ENCODE measurements around the gene RAI14.
"Not testable (repeated sequence)": the region's sequence is repeated elsewhere in the genome, so short reads cannot be mapped to it uniquely, and the experiment has no call there.

Gene RAI14

GRCh38 chr5:34774139-34774538, 118.0 kb downstream of the RAI14 start:
- no peak for DNase-seq (ENCODE audit: low read depth)
- no peak overlapping the region for H3K4me3 ChIP-seq (ENCODE audit: low read depth, low read length)
- TF ChIP-seq, protein P1, sequence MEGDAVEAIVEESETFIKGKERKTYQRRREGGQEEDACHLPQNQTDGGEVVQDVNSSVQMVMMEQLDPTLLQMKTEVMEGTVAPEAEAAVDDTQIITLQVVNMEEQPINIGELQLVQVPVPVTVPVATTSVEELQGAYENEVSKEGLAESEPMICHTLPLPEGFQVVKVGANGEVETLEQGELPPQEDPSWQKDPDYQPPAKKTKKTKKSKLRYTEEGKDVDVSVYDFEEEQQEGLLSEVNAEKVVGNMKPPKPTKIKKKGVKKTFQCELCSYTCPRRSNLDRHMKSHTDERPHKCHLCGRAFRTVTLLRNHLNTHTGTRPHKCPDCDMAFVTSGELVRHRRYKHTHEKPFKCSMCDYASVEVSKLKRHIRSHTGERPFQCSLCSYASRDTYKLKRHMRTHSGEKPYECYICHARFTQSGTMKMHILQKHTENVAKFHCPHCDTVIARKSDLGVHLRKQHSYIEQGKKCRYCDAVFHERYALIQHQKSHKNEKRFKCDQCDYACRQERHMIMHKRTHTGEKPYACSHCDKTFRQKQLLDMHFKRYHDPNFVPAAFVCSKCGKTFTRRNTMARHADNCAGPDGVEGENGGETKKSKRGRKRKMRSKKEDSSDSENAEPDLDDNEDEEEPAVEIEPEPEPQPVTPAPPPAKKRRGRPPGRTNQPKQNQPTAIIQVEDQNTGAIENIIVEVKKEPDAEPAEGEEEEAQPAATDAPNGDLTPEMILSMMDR (IDR thresholded peaks at IDR 0.05; ENCODE audit: insufficient read depth, low read depth, low read length, missing control alignments): no peak

DNA sequence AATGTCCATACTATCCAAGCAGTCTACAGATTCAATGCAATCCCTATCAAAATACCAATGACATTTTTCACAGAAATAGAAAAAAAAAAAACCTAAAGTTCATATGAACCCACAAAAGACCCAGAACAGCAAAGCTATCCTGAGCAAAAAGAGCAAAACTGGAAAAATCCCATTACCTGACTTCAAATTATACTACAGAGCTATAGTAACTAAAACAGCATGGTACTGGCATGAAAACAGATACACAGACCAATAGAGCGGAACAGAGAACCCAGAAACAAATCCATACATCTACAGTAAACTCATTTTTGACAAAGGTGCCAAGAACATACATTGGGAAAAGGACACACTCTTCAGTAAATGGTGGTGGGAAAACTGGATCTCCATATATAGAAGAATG, 118.5 kb downstream of the RAI14 start:
- DNase-seq (ENCODE audit: low read depth); H3K4me3 ChIP-seq (ENCODE audit: low read depth, low read length): not testable (repeated sequence)

GRCh38 chr5:34775886-34776285, 119.8 kb downstream of the RAI14 start:
- TF ChIP-seq, protein P1 (IDR thresholded peaks at IDR 0.05; ENCODE audit: insufficient read depth, low read depth, low read length, missing control alignments): no peak
- no peak overlapping the region for H3K4me3 ChIP-seq (ENCODE audit: low read depth, low read length)
- no peak for DNase-seq (ENCODE audit: low read depth)

- DNase-seq (ENCODE audit: low read depth): no peak
- TF ChIP-seq, protein P1 (IDR thresholded peaks at IDR 0.05; ENCODE audit: insufficient read depth, low read depth, low read length, missing control alignments): no peak
- H3K4me3 ChIP-seq (ENCODE audit: low read depth, low read length): no peak overlapping the region
Measured at GRCh38 chr5:34778091-34778850, 122.1 kb downstream of the RAI14 start.

DNA sequence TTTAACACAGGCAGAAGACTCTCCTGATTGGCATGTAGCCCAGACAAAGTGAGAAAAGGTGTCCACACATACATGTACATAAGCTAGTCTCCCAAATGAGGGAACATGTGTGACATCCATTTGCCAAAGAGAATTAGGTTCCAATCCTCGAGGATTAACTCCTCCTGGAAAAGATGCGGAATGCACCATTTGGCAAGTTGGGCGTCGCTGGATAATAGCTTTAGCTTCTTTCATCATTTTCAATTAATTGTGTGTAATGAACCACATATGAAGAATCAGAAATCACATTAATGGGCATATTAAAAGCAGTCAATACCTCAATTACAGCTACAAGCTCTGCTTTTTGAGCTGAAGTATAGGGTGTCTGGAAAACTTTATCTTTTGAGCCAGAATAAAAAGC, 127.8 kb downstream of the RAI14 start:
- not testable (repeated sequence) for DNase-seq (ENCODE audit: low read depth); H3K4me3 ChIP-seq (ENCODE audit: low read depth, low read length)

- TF ChIP-seq, protein P1 (IDR thresholded peaks at IDR 0.05; ENCODE audit: insufficient read depth, low read depth, low read length, missing control alignments): no peak
- no peak for DNase-seq (ENCODE audit: low read depth)
- no peak overlapping the region for H3K4me3 ChIP-seq (ENCODE audit: low read depth, low read length)
Measured at GRCh38 chr5:34787035-34787434, 130.9 kb downstream of the RAI14 start.

DNA sequence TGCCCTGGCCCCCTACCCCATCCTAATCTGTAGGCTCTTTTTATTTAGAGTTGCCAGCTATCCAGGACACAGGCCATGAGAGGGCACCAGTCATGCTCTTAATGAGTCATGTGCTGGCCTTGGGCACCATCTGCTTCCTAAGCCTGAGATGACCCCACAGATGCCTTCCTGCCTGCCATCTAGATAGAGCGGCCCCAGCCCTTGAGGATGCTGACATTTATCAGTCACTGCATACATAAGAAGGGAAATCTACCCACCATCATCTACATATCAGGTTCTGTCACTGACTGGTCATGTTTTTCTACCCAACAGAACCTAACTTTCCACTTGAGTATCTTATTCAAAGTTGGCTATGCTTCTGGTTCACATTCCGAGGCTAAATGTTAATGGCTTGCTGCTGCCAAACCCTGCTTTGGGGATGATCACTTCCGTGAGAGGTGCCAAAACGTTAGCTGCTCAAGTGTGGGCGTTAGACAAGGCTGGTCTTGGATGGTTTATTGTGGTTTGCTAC, 132.9 kb downstream of the RAI14 start:
- TF ChIP-seq, protein P1 (IDR thresholded peaks at IDR 0.05; ENCODE audit: insufficient read depth, low read depth, low read length, missing control alignments): no peak
- H3K4me3 ChIP-seq (ENCODE audit: low read depth, low read length): no peak overlapping the region
- peak; percentile 5 for DNase-seq (ENCODE audit: low read depth)

GRCh38 chr5:34789639-34790038, 133.5 kb downstream of the RAI14 start:
- no peak overlapping the region for H3K4me3 ChIP-seq (ENCODE audit: low read depth, low read length)
- DNase-seq (ENCODE audit: low read depth): no peak
- TF ChIP-seq, protein P1 (IDR thresholded peaks at IDR 0.05; ENCODE audit: insufficient read depth, low read depth, low read length, missing control alignments): no peak

All from GM12865 (cell line).